WERI-Rb-1 (cell line): ENCODE results near the gene CYBB.

Experiments
- DNase-seq: peaks from one replicate; pipeline ENCODE4 v3.0.0-alpha.2; 2020
- H3K27ac ChIP-seq: fragments of 250-450 bp; sonication (Bioruptor Pico); 2 replicates; pipeline ENCODE4 v1.5.1; 2020; ENCODE audit warnings: mild to moderate bottlenecking, moderate library complexity
- H3K27me3 ChIP-seq: fragments of 250-450 bp; sonication (Bioruptor Pico); 2 replicates; pipeline ENCODE4 v1.5.1; 2021; ENCODE audit warnings: mild to moderate bottlenecking, low read depth, moderate library complexity; ENCODE audit not compliant: insufficient read depth, severe bottlenecking
- H3K36me3 ChIP-seq: fragments of 250-450 bp; sonication (Bioruptor Pico); 2 replicates; pipeline ENCODE4 v1.5.1; 2020; ENCODE audit warnings: mild to moderate bottlenecking, moderate library complexity
- H3K4me3 ChIP-seq: 2 replicates; pipeline ENCODE4 v1.5.1; 2011; ENCODE audit warnings: low read depth, mild to moderate bottlenecking, control low read depth, low read length
- H3K9me3 ChIP-seq: fragments of 250-450 bp; sonication (Bioruptor Pico); 2 replicates; pipeline ENCODE4 v1.5.1; 2021; ENCODE audit warnings: mild to moderate bottlenecking, moderate library complexity; ENCODE audit not compliant: severe bottlenecking
- CTCF ChIP-seq: IDR thresholded peaks from 2 replicates; pipeline ENCODE4 v1.5.1; 2011; ENCODE audit warnings: low read depth, mild to moderate bottlenecking, control low read depth, inconsistent platforms, low read length

Gene CYBB

GRCh38 chrX:37816766-37817165 lies 36.9 kb downstream of the CYBB start:
- Histone ChIP-seq H3K9me3 (no peaks in the 10 kb centered on the region), H3K27me3 (no peaks in the 10 kb centered on the region), H3K4me3 (no peak overlapping the region), H3K27ac (no peak overlapping the region), H3K36me3 (no peaks in the 10 kb centered on the region)
- DNase-seq: no peak
- TF ChIP-seq CTCF: no peak

- no peaks in the 10 kb centered on the region for H3K36me3 ChIP-seq
- no peaks in the 10 kb centered on the region for H3K27me3 ChIP-seq
- no peak for TF ChIP-seq CTCF
- H3K9me3 ChIP-seq: no peaks in the 10 kb centered on the region
- no peak overlapping the region for H3K27ac ChIP-seq
- DNase-seq: no peak
- H3K4me3 ChIP-seq: no peak overlapping the region
Observed at GRCh38 chrX:37817176-37817575, 37.3 kb downstream of the CYBB start.

- Histone ChIP-seq H3K27ac (no peak overlapping the region), H3K9me3 (no peaks in the 10 kb centered on the region), H3K27me3 (no peaks in the 10 kb centered on the region), H3K4me3 (no peak overlapping the region), H3K36me3 (no peaks in the 10 kb centered on the region)
- TF ChIP-seq CTCF: no peak
- no peak for DNase-seq
Observed at GRCh38 chrX:37817579-37817978, 37.7 kb downstream of the CYBB start.

GRCh38 chrX:37818031-37818430 lies 38.2 kb downstream of the CYBB start:
- no peak for TF ChIP-seq CTCF
- no peak for DNase-seq
- Histone ChIP-seq H3K27ac (no peak overlapping the region), H3K9me3 (no peaks in the 10 kb centered on the region), H3K4me3 (no peak overlapping the region), H3K36me3 (no peaks in the 10 kb centered on the region), H3K27me3 (no peaks in the 10 kb centered on the region)

- no peak for DNase-seq
- no peak overlapping the region for H3K4me3 ChIP-seq
- H3K27ac ChIP-seq: no peak overlapping the region
Observed at GRCh38 chrX:37820646-37821045, 40.8 kb downstream of the CYBB start.

More at GRCh38 chrX:37820646-37821045, 40.8 kb downstream of the CYBB start:
- Histone ChIP-seq H3K9me3 (no peaks in the 10 kb centered on the region), H3K36me3 (no peaks in the 10 kb centered on the region), H3K27me3 (no peaks in the 10 kb centered on the region)
- TF ChIP-seq CTCF: no peak
